Measurements from ENCODE around the gene MAPK12. TPM values are rescaled to one million over a fixed set of nuclear protein-coding genes. Genes with fewer than 3 reads are reported as not detected.
A peak's percentile ranks its signal among the peaks of the same experiment; 100 is the strongest.

The MAPK12 gene
- total and polyA plus RNA-seq, 9 donors: 0.87 to 35.3 (median 23.3) TPM

GRCh38 chr22:50293441-50294318 is 32.2 kb upstream of the MAPK12 start:
- H3K9me3 ChIP-seq: no peaks in the 10 kb centered on the region
- H3K27me3 ChIP-seq: no peaks in the 10 kb centered on the region
- peak overlapping the region; percentile 22 for H3K4me3 ChIP-seq
- 9 to 27% (median 11%) methylated on average over 6 to 42 of the region's 42 CpGs for WGBS, 3 donors
- intact Hi-C loops (cut with DNase I): loop anchor here in 1 of 4 donors (5.0 kb wide), 1 partner anchor 34 kb away; the partner anchor contains the start of gene DENND6B
- peak in 4 of 5 donors; percentile 68 to 85 (median 73) for DNase-seq
- peaks cover 30% of the 10 kb centered on the region for H3K4me1 ChIP-seq (ENCODE audit: insufficient read depth)
- peak overlapping the region; percentile 61 to 72 for H3K27ac ChIP-seq
- no peaks in the 10 kb centered on the region for H3K36me3 ChIP-seq
- TF ChIP-seq CTCF (IDR thresholded peaks at IDR 0.05): no peak
- no peak for TF ChIP-seq POLR2A (IDR thresholded peaks at IDR 0.05)
- no peak for TF ChIP-seq EP300 (IDR thresholded peaks at IDR 0.05)

- H3K4me1 ChIP-seq (ENCODE audit: insufficient read depth): peaks cover 30% of the 10 kb centered on the region
- TF ChIP-seq EP300 (IDR thresholded peaks at IDR 0.05): no peak
- no peak for TF ChIP-seq CTCF (IDR thresholded peaks at IDR 0.05)
- no peak for TF ChIP-seq POLR2A (IDR thresholded peaks at IDR 0.05)
- intact Hi-C loops (cut with DNase I): loop anchor here in 1 of 4 donors (5.0 kb wide), 1 partner anchor 34 kb away; the partner anchor contains the start of gene DENND6B
Measured at GRCh38 chr22:50292643-50293440, 31.4 kb upstream of the MAPK12 start.

GRCh38 chr22:50289942-50290630 is 28.6 kb upstream of the MAPK12 start:
- no peak for DNase-seq
- H3K27me3 ChIP-seq: no peaks in the 10 kb centered on the region
- H3K4me1 ChIP-seq (ENCODE audit: insufficient read depth): peaks cover 20% of the 10 kb centered on the region
- TF ChIP-seq EP300 (IDR thresholded peaks at IDR 0.05): no peak
- no peak for TF ChIP-seq POLR2A (IDR thresholded peaks at IDR 0.05)
- no peak for TF ChIP-seq CTCF (IDR thresholded peaks at IDR 0.05)
- H3K9me3 ChIP-seq: no peaks in the 10 kb centered on the region
- no peak overlapping the region for H3K4me3 ChIP-seq
- 78 to 85% (median 85%) methylated on average over 32 to 37 of the region's 37 CpGs for WGBS, 3 donors
- H3K27ac ChIP-seq: no peak overlapping the region
- intact Hi-C loops (cut with DNase I): loop anchor here in 1 of 4 donors (5.0 kb wide), 1 partner anchor 37 kb away; the partner anchor contains the start of gene DENND6B
- H3K36me3 ChIP-seq: no peaks in the 10 kb centered on the region

More at GRCh38 chr22:50292643-50293440, 31.4 kb upstream of the MAPK12 start:
- peak overlapping the region; percentile 22 for H3K4me3 ChIP-seq
- peak overlapping the region; percentile 61 to 72 for H3K27ac ChIP-seq
- WGBS, 3 donors: 28 to 39% (median 35%) methylated on average over 23 to 29 of the region's 29 CpGs
- no peaks in the 10 kb centered on the region for H3K36me3 ChIP-seq
- DNase-seq: no peak
- no peaks in the 10 kb centered on the region for H3K9me3 ChIP-seq
- H3K27me3 ChIP-seq: no peaks in the 10 kb centered on the region
